NOMO-1 treated with dmso at 0.1 percent for 144 hours (cell line): ENCODE data around the gene LDB3.

Source experiments
- DNase-seq: peaks from one replicate; lab custom pipeline; 2025; ENCODE audit not compliant: unreplicated experiment; lab: John Stamatoyannopoulos, UW

LDB3 gene

DNA sequence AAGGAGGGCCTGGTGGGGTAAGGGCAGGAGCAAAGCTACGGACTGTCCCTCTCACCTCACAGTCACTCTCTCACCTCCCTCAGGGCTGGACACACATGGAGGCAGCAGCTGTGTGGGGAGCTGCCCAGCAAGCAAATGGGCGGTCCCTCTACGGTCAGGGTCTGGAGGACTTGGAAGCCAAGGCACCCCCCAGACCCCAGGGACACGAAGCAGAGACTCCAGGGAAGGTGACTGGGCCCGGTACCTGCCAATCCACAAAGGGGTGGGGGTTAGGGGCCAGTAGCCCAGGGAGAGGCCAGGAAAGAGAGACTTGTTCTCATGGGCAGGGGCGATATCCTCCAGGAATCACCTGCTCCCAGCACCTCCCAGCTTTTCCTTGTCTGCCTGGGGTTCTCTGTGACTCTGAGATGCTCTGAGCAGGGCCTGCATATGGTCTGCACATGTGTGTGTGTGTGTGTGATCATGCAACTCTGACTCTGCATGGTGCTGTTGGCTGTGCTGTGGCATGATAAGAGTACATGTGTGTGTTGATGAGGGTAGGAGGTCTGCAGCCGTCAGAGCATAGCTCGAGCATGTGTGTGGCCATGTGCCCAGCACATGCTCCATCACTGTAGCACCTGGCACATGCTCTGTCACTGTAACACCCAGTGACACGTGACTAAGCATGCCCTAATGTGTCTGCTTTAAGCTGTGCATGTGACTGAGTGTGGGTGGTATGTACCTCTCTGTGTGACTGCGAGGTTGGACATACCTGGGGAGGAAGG lies 4.6 kb upstream of the LDB3 start:
- DNase-seq = no peak

DNA sequence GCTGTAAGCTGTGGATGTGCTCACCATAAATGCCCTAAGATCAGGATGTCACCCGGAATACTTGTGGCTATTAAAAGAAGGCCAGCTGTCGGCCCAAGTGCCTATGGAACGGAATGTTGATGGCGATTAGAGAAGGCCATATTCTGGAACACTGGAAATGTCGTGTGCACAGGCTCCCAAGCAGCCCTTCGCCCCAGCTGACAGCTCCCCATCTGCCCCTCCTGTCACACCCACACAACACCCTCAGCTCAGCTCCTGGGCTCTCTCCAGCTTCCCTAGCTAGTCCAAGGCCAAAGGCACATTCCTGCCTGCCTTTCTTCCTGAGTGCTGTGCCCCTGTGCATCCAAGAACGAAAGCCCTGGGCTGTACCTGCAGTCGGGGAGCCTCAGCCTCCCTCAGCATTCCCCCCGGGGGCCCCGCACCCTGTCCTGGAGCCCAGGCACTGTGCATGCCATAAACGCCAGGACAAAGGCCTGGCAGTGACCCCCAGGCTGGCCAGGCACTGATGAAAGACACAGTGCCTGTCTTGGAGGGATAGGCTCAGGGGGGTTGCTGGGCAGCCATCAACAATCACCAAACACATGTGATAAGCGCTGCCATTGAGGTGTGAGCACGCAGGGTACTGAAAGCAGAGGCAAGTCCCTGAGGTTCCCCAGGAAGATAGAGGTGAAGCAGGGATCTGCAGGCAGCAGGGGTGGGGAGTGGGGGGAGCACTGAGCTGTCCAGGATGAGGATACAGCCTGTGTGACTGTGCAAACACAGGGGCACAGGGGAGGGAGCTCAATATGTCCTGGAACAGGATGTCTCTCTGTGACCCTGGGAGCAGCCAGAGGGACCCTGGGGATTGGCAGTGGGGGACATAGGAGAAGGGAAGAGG lies 3.7 kb upstream of the LDB3 start:
- DNase-seq = no peak

DNA sequence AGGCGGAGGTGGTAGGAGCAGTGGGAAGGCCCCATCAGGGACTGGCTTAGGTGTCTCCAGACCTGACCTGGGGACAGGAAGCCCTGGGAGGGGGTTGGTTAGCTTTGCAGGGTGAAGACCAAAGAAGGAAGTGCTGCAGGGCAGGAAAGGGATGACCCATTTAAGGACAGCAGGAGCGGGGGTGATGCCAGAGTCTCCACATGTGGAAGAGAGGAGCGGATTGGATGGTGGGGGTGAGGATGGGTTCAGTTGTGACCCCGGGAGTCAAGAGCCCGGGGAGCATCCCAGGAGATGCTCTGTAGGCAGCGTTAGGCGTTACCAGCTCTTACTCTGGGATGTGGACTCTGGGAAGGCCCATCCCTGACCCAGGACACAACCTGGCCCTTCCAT lies 3.1 kb upstream of the LDB3 start:
- no peak for DNase-seq

DNA sequence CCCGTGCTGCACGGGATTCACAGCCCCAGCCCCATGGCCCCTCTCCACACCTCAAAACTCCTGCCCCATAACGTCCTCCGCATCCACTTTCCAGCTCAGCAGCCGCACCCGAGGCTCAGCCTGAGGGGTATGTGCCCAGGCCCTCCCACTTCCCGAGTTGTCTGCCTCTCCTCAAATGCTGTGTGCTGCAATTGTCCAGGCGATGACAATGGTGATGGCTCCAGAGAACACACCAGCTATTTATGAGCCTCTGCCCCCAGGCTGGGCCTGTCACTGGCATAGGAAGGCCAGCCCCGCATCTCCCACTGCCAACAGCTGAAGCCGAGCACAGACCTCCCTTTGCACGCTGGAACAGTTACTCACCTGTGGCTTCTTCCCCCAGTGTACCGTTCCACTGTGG lies 2.4 kb upstream of the LDB3 start:
- DNase-seq = no peak

DNA sequence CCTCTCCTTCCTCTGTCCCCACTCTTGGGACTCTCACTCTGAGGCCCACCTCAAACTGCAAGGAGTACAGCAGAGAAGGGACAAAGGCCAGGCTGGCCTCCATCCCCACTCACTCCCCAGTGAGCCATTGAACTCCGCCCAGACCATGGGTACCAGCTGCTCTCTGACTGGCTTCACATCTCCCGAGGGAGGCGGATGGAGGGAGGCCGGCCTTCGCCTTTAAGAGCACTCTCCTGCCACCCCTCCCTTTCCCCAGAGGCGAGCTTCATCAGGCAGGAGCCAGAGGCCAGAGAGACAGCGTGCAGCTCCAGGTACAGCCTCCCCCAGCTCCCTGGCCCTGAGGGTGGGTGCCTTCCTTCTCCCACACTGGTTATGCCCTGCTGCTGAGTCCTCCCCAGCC lies 1.8 kb upstream of the LDB3 start:
- no peak for DNase-seq

DNA sequence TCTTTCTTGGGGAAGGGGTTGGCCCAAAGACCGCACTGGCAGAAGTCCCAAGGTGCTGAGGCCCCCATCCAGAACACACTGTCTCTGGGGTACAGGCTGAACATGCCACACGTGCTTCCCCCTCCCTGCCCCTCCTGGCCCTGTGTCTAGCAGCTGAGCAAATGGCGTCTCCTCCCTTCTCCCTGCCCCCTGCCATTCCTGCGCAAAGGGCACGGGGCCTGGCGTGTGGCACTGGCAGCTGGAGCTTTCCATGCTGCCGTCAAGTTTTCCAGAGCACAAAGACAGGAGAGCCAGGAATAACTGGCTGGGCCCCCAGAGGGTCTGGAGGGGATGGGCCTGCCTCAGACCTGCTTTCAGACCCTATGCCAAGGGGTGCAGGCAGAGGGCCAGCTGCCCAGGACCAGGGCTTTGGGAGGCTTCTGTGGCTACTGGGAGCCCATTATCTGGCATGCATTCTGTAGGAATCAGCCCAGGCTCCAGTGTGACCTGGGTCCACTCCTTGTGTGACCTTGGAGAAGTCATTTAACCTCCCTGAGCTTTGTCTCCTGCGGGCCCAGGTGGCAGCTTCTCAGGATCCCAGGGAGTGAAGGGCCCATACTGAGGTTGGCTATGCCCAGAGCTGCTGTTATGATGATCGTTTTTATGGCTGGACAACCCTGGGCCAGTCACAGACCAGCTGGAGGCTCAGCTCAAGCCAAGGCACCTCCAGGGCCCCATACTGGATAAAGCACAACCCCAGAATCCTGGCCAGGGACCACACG lies 710 bp upstream of the LDB3 start:
- no peak for DNase-seq

DNA sequence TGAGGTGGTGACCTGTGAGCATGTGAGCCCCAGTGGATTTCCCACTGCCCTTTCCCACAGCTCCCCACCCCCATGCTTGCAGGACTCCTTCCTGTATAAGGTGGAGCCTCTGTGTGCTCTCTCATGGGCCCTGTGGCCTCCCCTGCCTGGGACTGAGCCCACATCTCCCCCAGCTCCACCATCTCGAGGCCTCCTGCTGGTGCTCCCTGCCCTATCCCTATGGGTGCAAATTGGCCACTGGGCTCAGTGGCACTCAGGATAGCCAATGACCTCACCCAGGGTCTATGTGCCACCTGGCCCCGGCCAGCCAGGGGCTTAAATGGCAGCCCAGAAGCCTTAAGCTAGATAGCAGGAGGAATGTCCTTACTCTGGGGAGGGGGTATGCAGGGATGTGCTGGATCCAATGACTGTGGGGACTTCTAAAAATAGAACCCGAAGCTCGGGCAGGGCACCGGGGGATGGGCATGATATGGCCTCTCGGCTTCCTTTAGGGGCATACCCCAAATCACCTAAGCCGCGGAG lies 2.0 kb downstream of the LDB3 start:
- DNase-seq = no peak

DNA sequence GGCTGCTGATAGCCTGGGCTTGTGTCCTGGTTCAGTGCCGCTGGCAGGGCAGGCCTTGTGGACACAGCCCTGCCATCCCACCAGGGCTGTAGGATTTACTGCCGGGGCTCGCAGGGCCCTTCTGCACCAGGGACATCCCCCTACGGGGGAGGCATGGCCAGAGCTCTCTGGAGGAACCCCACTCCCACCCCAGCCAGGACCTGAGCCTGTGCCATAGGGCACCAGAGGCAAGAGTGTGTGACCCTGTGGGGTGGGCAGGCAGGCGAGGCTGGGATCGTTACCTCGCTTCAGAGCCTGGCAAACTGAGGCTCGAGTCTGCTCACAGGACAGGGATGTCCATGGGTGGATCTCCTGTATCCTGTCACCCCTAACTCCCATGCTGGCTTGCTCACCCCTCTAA lies 2.6 kb downstream of the LDB3 start:
- DNase-seq = no peak

DNA sequence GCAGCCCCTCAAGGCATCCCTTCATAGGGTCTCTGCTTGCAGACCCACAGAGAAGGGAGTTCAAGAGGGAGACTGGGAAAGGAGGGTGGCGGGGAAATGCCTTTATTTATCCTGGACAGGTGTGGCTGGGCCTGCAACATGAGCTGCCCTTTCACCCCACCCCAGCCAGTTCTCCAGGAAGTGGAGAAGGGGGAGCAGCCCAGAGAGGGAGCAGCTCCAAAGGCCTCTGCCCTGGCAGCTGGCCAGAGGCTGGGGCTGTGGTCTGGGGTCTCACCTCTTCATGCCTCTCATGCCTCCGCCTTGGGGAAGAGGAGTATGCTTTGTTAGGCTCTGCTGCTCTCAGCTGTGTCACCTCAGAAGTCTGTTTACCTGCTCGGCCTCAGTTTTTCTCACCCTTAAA lies 3.1 kb downstream of the LDB3 start:
- DNase-seq = no peak

DNA sequence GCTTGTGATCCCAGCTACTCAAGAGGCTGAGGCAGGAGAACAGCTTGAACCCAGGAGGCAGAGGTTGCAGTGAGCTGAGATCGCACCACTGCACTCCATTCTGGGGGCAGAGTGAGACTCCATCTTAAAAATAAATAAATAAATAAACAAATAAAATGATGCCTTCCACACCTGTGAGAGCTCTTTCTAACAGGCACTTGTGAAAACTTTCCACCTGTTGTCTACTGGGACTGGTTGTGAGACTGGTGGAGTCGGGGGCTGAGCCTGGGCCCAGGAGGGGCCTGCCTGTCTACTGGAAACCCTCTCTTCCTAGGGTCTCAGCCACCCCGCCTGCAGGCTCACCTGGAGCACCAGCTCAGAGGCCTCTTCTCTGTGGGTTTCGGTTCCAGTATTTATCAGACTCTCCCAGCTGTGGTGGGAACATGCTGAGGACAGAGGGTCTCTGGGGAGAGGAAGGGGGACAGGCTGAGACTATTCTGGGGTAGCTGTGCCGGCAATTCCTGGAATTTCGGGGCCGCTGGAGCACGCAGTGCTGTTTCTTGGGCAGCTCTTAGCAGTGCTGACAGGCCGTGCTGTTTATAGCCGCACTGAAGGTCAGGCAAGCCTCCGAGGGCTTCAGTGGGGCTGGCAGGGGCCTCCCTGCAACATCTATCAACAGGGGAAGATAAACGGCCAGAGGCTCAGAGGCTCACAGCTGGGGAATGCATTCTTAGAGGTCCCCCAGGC lies 3.8 kb downstream of the LDB3 start:
- no peak for DNase-seq

DNA sequence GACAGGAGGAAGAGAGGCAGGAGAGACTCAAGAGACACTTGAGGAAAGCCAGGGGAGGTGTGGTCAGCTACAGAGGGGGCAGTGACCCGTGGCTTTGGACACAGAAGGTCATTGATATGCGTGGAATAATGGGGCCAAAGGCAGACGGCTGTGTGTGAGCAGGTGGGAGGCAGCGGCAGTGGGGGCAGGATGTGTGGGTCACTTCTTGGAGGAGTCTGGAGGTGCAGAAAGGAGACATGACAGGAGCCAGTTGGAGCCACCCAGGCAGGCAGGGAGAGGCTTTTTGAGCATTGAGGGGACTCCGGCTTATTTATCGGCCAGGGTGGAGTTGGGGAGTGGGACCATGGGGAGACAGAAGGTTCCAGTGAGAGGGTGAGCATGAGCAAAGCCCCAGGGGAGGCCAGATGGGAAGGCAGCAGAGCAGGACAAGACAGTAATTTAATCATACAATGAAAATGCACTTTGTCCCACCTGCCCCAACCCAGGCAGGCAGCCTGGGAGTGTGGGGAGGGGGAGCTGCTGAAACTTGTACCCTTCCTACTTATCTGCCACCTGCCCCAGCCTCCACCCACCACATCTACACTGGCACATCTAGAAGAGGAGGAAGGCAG lies 5.0 kb downstream of the LDB3 start:
- DNase-seq = no peak

DNA sequence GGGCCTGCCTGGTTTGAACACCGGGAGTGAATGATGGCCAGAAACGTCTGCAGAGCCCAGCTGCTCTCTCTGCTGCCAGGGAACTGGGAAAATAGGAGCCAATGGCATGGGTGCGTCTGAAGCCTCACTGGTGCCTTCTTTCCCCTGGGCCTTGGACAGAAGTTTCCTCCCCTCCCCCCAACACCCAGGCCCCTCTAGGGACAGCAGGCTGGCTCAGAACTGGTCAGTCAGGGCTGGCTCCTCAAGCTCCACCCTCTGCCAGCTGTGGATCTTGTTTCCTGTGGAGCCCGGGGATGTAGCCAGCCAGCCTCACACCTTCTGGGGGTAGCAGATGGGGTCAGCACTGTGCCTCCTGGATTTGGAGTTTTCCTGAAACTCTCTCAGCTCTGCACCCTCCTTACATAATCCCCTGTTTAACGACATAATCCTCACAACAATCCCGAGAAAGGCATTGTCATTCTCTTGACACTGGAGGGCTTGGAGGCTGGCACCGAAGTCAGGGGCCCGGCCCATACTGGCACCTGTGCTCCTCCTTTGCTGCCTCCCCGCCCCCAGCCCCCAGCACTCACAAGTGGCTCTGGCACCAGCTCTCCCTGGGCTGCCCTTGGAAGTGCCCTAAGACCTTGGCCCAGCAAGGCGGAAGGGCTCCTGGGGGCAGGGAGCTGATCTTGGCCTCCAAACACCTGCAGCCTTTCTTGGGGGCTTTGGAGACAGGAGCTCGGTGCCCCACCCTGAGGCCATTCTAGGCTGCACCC lies 5.7 kb downstream of the LDB3 start:
- DNase-seq = no peak

DNA sequence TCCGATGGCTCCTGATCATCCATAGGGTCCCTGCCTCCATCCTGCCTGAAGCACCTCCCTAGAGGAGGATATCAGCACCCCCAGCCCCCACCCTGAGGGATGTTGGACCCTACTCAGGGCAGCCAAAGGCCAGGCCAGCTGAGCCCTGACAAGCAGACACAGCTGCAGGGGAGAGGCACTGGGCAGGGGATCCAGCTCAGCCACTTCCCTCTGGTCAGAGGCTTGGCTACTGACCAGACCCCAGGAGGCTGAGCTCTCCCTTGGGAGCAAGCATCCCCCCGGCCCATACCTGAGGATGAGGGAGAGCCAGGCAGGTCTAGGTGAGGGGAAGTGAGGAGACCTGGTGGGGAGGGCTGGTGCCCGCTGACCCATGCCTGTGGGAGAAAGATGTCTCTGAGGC lies 6.6 kb downstream of the LDB3 start:
- DNase-seq = no peak

DNA sequence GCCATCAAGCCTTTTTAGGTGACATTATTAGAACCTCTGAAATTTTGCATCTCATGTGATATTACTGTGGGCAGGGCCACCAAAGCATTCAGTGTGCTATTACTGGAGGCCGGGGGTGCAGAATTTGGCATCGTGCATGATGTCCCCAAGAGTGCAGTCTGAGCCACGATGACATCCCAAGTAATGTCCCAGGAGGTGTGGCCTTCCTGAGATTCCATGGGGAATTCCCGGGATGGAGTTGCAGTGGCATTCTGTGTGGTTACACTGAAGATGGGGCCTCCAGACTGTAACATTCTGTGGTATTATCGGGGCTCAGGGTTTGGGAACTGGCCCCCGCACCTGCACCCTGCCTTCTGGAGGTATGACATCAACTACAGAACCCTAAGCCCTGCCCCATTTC lies 9.1 kb downstream of the LDB3 start:
- no peak for DNase-seq

DNA sequence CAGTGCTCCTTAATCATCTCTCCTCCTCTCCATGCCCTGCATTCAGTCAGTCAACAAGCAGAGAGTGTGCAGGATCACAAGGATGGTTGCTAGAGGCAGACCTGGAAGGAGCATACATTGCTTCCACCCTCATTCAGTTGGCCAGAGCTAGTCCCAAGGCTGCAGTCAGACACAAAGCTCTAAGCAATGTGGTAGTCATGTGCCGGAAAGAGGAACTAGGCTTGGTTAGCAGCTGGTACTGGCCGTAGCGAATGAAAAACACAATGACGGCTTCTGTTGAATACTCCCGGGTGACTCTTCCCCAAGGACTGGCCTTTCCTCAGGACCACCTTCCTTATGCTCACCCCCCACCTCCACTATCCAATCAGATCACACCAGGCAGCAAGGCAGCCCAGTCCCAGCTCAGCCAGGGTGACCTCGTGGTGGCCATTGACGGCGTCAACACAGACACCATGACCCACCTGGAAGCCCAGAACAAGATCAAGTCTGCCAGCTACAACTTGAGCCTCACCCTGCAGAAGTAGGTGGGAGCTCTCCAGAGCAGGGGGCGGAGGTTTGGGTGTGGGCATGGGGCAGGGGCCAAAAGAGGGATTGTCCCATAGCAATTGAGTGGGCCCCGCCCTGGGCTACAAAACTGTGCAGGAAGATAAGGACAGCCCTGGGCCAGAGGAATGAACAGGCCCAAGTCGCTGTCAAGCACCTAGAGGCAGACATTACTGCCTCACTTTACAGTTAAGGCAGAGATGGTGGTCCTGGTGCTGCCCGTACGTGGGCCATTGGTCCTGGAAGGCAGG lies 10.9 kb downstream of the LDB3 start:
- DNase-seq = peak; percentile 30

DNA sequence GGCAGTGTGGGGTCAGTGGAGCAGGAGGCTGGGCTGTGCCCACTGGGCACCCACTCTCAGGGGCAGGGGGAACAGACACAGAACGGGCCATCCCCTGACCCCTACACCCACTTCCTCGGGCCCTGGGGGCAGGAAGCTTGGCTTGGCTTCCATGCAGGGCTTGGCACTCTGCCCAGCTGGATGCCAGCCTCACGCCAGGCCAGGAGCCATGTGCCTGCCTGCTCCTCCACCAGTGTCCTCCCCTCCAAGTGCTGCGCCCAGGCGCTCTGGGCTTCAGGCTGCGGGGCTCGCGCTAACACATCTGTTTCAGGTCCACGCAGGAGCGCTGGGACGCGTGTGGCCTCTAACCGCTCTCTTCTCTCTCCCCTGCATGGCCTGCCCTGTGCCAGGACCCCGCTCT lies 12.7 kb downstream of the LDB3 start:
- no peak for DNase-seq

DNA sequence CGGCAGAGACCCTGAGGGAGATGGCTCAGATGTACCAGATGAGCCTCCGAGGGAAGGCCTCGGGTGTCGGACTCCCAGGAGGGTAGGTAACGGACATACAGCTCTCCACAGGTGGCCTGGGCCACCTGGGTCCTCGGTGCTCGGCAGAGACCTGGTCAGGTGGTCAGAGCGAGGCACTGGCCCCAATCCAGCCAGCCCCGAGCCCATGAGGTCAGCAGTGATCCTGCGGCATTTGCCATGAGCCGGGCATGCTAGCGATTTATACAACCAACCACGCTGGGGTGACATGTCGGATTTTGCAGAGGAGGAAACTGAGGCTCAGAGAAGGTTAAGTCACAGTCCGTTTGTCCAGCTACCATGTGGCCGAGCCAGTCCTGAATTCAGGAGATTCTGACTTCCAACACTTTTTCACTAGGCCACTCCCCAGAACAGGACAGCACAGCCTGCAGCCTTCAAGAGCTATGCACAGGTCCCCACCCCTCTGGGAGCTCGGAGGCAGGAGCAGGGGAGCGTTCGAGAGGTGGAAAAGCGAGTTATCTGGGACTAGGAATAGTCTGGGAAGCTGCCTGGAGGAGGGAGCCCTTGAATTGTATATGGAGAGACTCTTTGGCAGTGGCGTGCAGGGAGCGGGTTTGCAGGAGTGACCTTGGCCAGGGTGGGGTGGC lies 13.5 kb downstream of the LDB3 start:
- no peak for DNase-seq

DNA sequence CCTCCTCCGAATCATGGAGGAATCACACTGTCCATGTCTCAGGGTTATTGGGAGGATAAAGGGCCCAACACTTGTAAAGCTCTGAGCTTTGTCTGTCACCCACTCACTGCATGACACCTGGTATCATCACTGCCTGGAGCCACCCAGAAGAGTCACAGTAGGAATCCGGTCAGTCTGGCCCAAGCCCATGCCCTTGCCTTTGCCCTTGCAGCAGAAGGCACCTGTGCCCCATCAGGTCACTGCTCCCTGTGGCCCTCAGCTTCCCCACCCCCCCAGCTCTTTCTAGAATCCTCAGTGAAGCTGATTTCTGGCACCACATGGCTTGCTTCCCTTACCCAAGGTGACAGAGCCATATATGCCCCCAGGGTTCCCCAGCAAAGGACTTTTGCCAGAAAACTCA lies 14.4 kb downstream of the LDB3 start:
- no peak for DNase-seq
